CD4-positive, alpha-beta memory T cell (primary cell): ENCODE data around the gene IL10RA. TPM values are rescaled to one million over a fixed set of nuclear protein-coding genes. Genes with fewer than 3 reads are reported as not detected.

Source experiments
- CTCF ChIA-PET: fragments of 350-600 bp; sonication (Branson Sonifier 250); formaldehyde crosslinking; loops from one replicate; lab custom pipeline; 2021; ENCODE audit warnings: inconsistent platforms; ENCODE audit not compliant: partially characterized antibody; lab: Charles Lee
- POLR2A ChIA-PET: fragments of 350-600 bp; sonication (Branson Sonifier 250); formaldehyde crosslinking; loops from one replicate; lab custom pipeline; 2021; ENCODE audit not compliant: partially characterized antibody; lab: Charles Lee
- DNase-seq, 5 donors: peaks; one replicate each; pipeline versions ENCODE4 v3.0.0 to v3.0.0-alpha.2; 2020 to 2022; ENCODE audit warnings: mixed read lengths in 1 of 5
- H3K27ac ChIP-seq: one replicate; pipeline ENCODE4 v1.7.0; 2013; ENCODE audit warnings: low read depth, low read length
- H3K27me3 ChIP-seq: 2 replicates; pipeline ENCODE4 v1.7.0; 2013; ENCODE audit warnings: mild to moderate bottlenecking, low read length, moderate library complexity; ENCODE audit not compliant: insufficient read depth
- H3K36me3 ChIP-seq: 2 replicates; pipeline ENCODE4 v1.7.0; 2013; ENCODE audit warnings: mild to moderate bottlenecking, low read length, moderate library complexity; ENCODE audit not compliant: insufficient read depth
- H3K4me1 ChIP-seq: 2 replicates; pipeline ENCODE4 v1.7.0; 2013; ENCODE audit warnings: mild to moderate bottlenecking, low read length, moderate library complexity; ENCODE audit not compliant: insufficient read depth
- H3K4me3 ChIP-seq, 2 donors: one replicate each; pipeline ENCODE4 v1.7.0; 2013; ENCODE audit warnings: low read length in 2 of 2, mild to moderate bottlenecking in 1 of 2
- H3K9me3 ChIP-seq, 2 donors: one replicate each; pipeline ENCODE4 v1.7.0; 2013; ENCODE audit warnings: low read length in 2 of 2, control low read depth in 1 of 2; ENCODE audit not compliant: control insufficient read depth in 1 of 2
- H3K27ac Mint-ChIP-seq, 7 donors: one replicate each; pipeline ENCODE4 v1.8.0; 2020 to 2021; ENCODE audit warnings: mixed read lengths in 7 of 7, mild to moderate bottlenecking in 6 of 7, inconsistent platforms in 3 of 7, moderate library complexity in 3 of 7
- H3K27me3 Mint-ChIP-seq, 2 donors: one replicate each; pipeline ENCODE4 v1.8.0; 2020 to 2021; ENCODE audit warnings: mixed read lengths in 2 of 2
- H3K36me3 Mint-ChIP-seq, 2 donors: one replicate each; pipeline ENCODE4 v1.8.0; 2020 to 2021; ENCODE audit warnings: mixed read lengths in 2 of 2, inconsistent platforms in 1 of 2, mild to moderate bottlenecking in 1 of 2
- H3K4me1 Mint-ChIP-seq, 4 donors: one replicate each; pipeline ENCODE4 v1.8.0; 2020 to 2021; ENCODE audit warnings: mixed read lengths in 4 of 4, mild to moderate bottlenecking in 1 of 4
- H3K4me3 Mint-ChIP-seq, 8 donors: one replicate each; pipeline ENCODE4 v1.8.0; 2020 to 2021; ENCODE audit warnings: mixed read lengths in 8 of 8, mild to moderate bottlenecking in 7 of 8, moderate library complexity in 6 of 8, inconsistent platforms in 3 of 8
- H3K9me3 Mint-ChIP-seq, 8 donors: one replicate each; pipeline ENCODE4 v1.8.0; 2020 to 2021; ENCODE audit warnings: mixed read lengths in 8 of 8, mild to moderate bottlenecking in 5 of 8, inconsistent platforms in 3 of 8, moderate library complexity in 1 of 8
- intact Hi-C: fragments of 100-400 bp; cut with micrococcal nuclease; formaldehyde crosslinking; loops from one replicate; pipeline ENCODE4 v1.15.1; 2023
- polyA plus RNA-seq, 2 donors: library from polyadenylated mRNA; unstranded; fragments of 300-500 nt; fragmentation: Illumina TruSeq; gene quantifications; one replicate each; pipeline ENCODE4 v1.2.3, GENCODE V29; 2021
- total RNA-seq, 2 experiments: library from RNA; stranded (reverse); gene quantifications; one replicate each; pipeline ENCODE4 v1.2.3, GENCODE V29; 2021

IL10RA gene
- total and polyA plus RNA-seq, 4 experiments from 2014 or later, result 362 to 468 (median 402) TPM

DNA sequence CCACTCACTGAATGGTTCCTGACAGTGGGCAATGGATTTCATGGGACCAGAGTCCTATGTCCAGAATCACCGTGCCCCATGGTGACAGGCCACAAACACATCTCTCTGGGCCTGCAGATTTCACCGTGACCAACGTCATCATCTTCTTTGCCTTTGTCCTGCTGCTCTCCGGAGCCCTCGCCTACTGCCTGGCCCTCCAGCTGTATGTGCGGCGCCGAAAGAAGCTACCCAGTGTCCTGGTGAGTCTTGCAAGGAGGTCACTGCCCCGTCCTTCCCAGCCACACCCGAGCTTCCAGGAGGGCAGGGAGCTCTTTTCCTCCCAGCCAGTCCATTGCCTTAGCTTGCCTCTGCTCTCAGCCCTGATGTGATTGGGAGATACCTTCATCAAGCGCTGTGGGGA lies 9.3 kb downstream of the IL10RA start:
- Histone ChIP-seq H3K36me3 (peaks cover 97% of the 10 kb centered on the region), H3K27me3 (no peaks in the 10 kb centered on the region), H3K4me1 (peaks cover 100% of the 10 kb centered on the region), H3K27ac (peak overlapping the region; percentile 43), H3K9me3 (no peaks in the 10 kb centered on the region), H3K4me3 (peak overlapping the region in 1 of 2 donors; percentile 6)
- Mint-ChIP-seq H3K4me3 (peak overlapping the region in 7 of 8 donors; percentile 7 to 93 (median 27)), H3K9me3 (no peaks in the 10 kb centered on the region), H3K27me3 (no peaks in the 10 kb centered on the region), H3K27ac (peak overlapping the region in 6 of 7 donors; percentile 57 to 91 (median 84)), H3K36me3 (peaks cover 87 to 98% of the 10 kb centered on the region in 2 donors), H3K4me1 (peaks cover 57 to 99% (median 84%) of the 10 kb centered on the region in 4 donors)
- DNase-seq, result no peak
- intact Hi-C loops, result no loop called here
- POLR2A ChIA-PET, result interaction anchor here (1.1 to 51.5 kb wide), 8 partner anchors 9 to 187 kb away, joined by 3 to 2125 read pairs (median 878); partner anchors contain the start of gene IL10RA
- CTCF ChIA-PET, result interaction anchor here (1.6 to 19.1 kb wide), 5 partner anchors 46 to 188 kb away, joined by 5 to 211 read pairs (median 7); no protein-coding TSS in a partner anchor

DNA sequence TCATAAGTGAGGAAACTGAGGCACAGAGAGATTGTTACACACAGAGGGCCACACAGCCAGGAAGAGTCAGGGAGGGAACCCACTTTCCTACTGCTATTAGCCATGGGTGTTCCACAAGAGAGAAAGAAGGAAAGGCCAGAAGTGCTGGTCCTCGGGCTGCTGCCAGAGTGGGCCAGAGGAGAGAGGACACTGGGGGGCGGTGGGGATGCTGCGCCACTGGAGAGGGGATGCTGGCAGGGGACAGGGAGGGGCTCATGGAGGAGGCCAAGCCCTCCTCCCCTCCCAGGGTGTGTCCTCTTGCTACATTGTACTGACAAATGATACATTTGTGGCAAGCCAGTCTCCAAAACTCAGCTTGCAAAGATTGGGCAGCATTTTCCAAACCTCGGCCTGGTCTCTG lies 9.9 kb downstream of the IL10RA start:
- Mint-ChIP-seq H3K9me3 (no peaks in the 10 kb centered on the region), H3K27ac (peak overlapping the region; percentile 57 to 91 (median 83)), H3K36me3 (peaks cover 83 to 94% of the 10 kb centered on the region in 2 donors), H3K4me3 (peak overlapping the region in 5 of 8 donors; percentile 11 to 73 (median 40)), H3K27me3 (no peaks in the 10 kb centered on the region), H3K4me1 (peaks cover 58 to 99% (median 88%) of the 10 kb centered on the region in 4 donors)
- Histone ChIP-seq H3K27ac (peak overlapping the region; percentile 43), H3K4me3 (peak overlapping the region in 1 of 2 donors; percentile 6), H3K36me3 (peaks cover 97% of the 10 kb centered on the region), H3K4me1 (peaks cover 100% of the 10 kb centered on the region), H3K9me3 (no peaks in the 10 kb centered on the region), H3K27me3 (no peaks in the 10 kb centered on the region)
- intact Hi-C loops, result no loop called here
- no peak for DNase-seq
- POLR2A ChIA-PET, result interaction anchor here (1.1 to 51.5 kb wide), 10 partner anchors 8 to 188 kb away, joined by 3 to 2125 read pairs (median 4); partner anchors contain the start of gene IL10RA
- CTCF ChIA-PET, result interaction anchor here (1.5 to 19.1 kb wide), 8 partner anchors 9 to 188 kb away, joined by 5 to 211 read pairs (median 8); partner anchors contain the start of gene IL10RA

- Histone ChIP-seq H3K27me3 (no peaks in the 10 kb centered on the region), H3K36me3 (peaks cover 84% of the 10 kb centered on the region), H3K4me1 (peaks cover 100% of the 10 kb centered on the region), H3K9me3 (no peaks in the 10 kb centered on the region), H3K4me3 (no peak overlapping the region), H3K27ac (peak overlapping the region; percentile 28)
- no peak for DNase-seq
- POLR2A ChIA-PET, result interaction anchor here (0.9 to 51.5 kb wide), 9 partner anchors 7 to 181 kb away, joined by 3 to 2125 read pairs (median 41); partner anchors contain the start of gene IL10RA
- CTCF ChIA-PET, result interaction anchor here (1.1 to 19.1 kb wide), 6 partner anchors 10 to 190 kb away, joined by 5 to 211 read pairs (median 36); partner anchors contain the start of gene IL10RA
- Mint-ChIP-seq H3K36me3 (peaks cover 69 to 84% of the 10 kb centered on the region in 2 donors), H3K27me3 (no peaks in the 10 kb centered on the region), H3K4me3 (peak overlapping the region; percentile 4 to 71 (median 40)), H3K4me1 (peaks cover 61 to 99% (median 90%) of the 10 kb centered on the region in 4 donors), H3K9me3 (no peaks in the 10 kb centered on the region), H3K27ac (peak overlapping the region; percentile 70 to 93 (median 88))
- intact Hi-C loops, result no loop called here
Observed at GRCh38 chr11:117997406-117997805, 11.2 kb downstream of the IL10RA start.

- CTCF ChIA-PET, result interaction anchor here (1.0 to 19.1 kb wide), 7 partner anchors 10 to 179 kb away, joined by 3 to 211 read pairs (median 8); partner anchors contain the start of gene IL10RA
- Histone ChIP-seq H3K9me3 (no peaks in the 10 kb centered on the region), H3K4me3 (no peak overlapping the region), H3K36me3 (peaks cover 78% of the 10 kb centered on the region), H3K27ac (peak overlapping the region; percentile 28), H3K27me3 (no peaks in the 10 kb centered on the region), H3K4me1 (peaks cover 100% of the 10 kb centered on the region)
- peaks cover 62 to 99% (median 90%) of the 10 kb centered on the region in 4 donors for H3K4me1 Mint-ChIP-seq
- POLR2A ChIA-PET, result interaction anchor here (0.9 to 51.5 kb wide), 7 partner anchors 6 to 182 kb away, joined by 3 to 2125 read pairs (median 1750); partner anchors contain the start of gene IL10RA
- H3K9me3 Mint-ChIP-seq, result no peaks in the 10 kb centered on the region
- H3K27me3 Mint-ChIP-seq, result no peaks in the 10 kb centered on the region
- H3K27ac Mint-ChIP-seq, result peak overlapping the region; percentile 70 to 93 (median 89)
- H3K4me3 Mint-ChIP-seq, result peak overlapping the region in 6 of 8 donors; percentile 13 to 71 (median 44)
- intact Hi-C loops, result no loop called here
- peaks cover 63 to 78% of the 10 kb centered on the region in 2 donors for H3K36me3 Mint-ChIP-seq
- no peak for DNase-seq
Observed at GRCh38 chr11:117997823-117998579, 11.8 kb downstream of the IL10RA start.

- ChIA-PET CTCF (interaction anchor here (1.0 to 19.1 kb wide), 6 partner anchors 12 to 189 kb away, joined by 3 to 211 read pairs (median 34); partner anchors contain the start of gene IL10RA), POLR2A (interaction anchor here (1.6 to 51.5 kb wide), 6 partner anchors 6 to 183 kb away, joined by 4 to 2125 read pairs (median 1762); partner anchors contain the start of gene IL10RA)
- Histone ChIP-seq H3K4me1 (peaks cover 100% of the 10 kb centered on the region), H3K36me3 (peaks cover 70% of the 10 kb centered on the region), H3K27me3 (no peaks in the 10 kb centered on the region), H3K4me3 (no peak overlapping the region), H3K9me3 (no peaks in the 10 kb centered on the region), H3K27ac (peak overlapping the region; percentile 28)
- no peak for DNase-seq
- H3K36me3 Mint-ChIP-seq, result peaks cover 59 to 75% of the 10 kb centered on the region in 2 donors
- peak overlapping the region in 6 of 8 donors; percentile 13 to 84 (median 47) for H3K4me3 Mint-ChIP-seq
- H3K9me3 Mint-ChIP-seq, result peaks cover 0 to 4% (median 4%) of the 10 kb centered on the region in 8 donors
- intact Hi-C loops, result no loop called here
- peak overlapping the region; percentile 70 to 93 (median 91) for H3K27ac Mint-ChIP-seq
- peaks cover 68 to 99% (median 91%) of the 10 kb centered on the region in 4 donors for H3K4me1 Mint-ChIP-seq
- no peaks in the 10 kb centered on the region for H3K27me3 Mint-ChIP-seq
Observed at GRCh38 chr11:117998664-117999353, 12.6 kb downstream of the IL10RA start.

GRCh38 chr11:117999354-117999993 lies 13.3 kb downstream of the IL10RA start:
- H3K36me3 ChIP-seq, result peaks cover 63% of the 10 kb centered on the region
- Mint-ChIP-seq H3K36me3 (peaks cover 54 to 68% of the 10 kb centered on the region in 2 donors), H3K27ac (peak overlapping the region; percentile 70 to 94 (median 84)), H3K27me3 (no peaks in the 10 kb centered on the region), H3K9me3 (peaks cover 0 to 9% (median 4%) of the 10 kb centered on the region in 8 donors), H3K4me3 (peak overlapping the region; percentile 11 to 84 (median 32)), H3K4me1 (peaks cover 70 to 99% (median 92%) of the 10 kb centered on the region in 4 donors)
- intact Hi-C loops, result no loop called here
- H3K27ac ChIP-seq, result peak overlapping the region; percentile 28
- POLR2A ChIA-PET, result interaction anchor here (1.5 to 51.5 kb wide), 9 partner anchors 5 to 183 kb away, joined by 3 to 2125 read pairs (median 41); partner anchors contain the start of gene IL10RA
- CTCF ChIA-PET, result interaction anchor here (1.6 to 19.1 kb wide), 5 partner anchors 12 to 190 kb away, joined by 4 to 211 read pairs (median 64); partner anchors contain the start of gene IL10RA
- no peaks in the 10 kb centered on the region for H3K9me3 ChIP-seq
- DNase-seq, result no peak
- H3K4me1 ChIP-seq, result peaks cover 100% of the 10 kb centered on the region
- no peaks in the 10 kb centered on the region for H3K27me3 ChIP-seq
- H3K4me3 ChIP-seq, result no peak overlapping the region
